ENCODE data around the gene TMEM178B. TPM values are rescaled to one million over a fixed set of nuclear protein-coding genes. Genes with fewer than 3 reads are reported as not detected.

The TMEM178B gene
- total RNA-seq, 4 donors from 2014 or later, result 0.15 to 1.2 (median 0.58) TPM

GRCh38 chr7:141072548-141073172 lies 1.2 kb upstream of the TMEM178B start:
- TF ChIP-seq POLR2A (IDR thresholded peaks at IDR 0.05), result no peak
- no peak for TF ChIP-seq CTCF (IDR thresholded peaks at IDR 0.05)
- H3K4me3 ChIP-seq (ENCODE audit: low read depth, poor library complexity, severe bottlenecking), result peak overlapping the region; percentile 29
- intact Hi-C loops (cut with DNase I; ENCODE audit: low total_unique reads), result no loop called here
- 0 to 1% methylated on average over 15 to 60 of the region's 61 CpGs for WGBS, 2 donors
- no peak for DNase-seq (ENCODE audit: low spot score in 2 of 2)

DNA sequence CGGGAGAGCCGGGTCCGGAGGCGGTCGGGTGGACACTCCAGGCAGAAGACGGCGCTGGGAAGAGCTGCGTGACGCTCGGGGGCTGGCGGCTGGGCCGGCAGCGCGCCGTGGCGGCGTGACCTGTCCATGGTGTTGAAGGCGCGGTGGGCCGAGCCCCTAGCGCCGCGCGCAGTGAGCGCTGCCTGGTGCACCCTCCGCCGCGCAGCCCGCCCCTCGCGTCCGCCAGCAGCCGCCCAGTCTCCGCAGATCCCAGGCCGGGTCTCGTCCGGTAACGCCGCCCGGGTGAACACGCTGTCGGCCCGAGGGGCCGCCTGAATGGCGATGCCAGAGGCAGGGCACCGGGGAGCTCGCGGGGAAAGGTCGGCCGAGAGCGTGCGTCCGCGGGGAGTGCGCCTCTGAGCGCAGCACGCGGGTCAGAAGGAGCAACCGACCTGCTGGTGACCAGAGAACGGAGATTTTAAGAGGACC lies 657 bp upstream of the TMEM178B start:
- intact Hi-C loops (cut with DNase I; ENCODE audit: low total_unique reads), result no loop called here
- H3K4me3 ChIP-seq (ENCODE audit: low read depth, poor library complexity, severe bottlenecking), result peak overlapping the region; percentile 29
- DNase-seq (ENCODE audit: low spot score in 2 of 2), result no peak
- TF ChIP-seq CTCF (IDR thresholded peaks at IDR 0.05) (no peak), POLR2A (IDR thresholded peaks at IDR 0.05) (no peak)
- 0 to 2% methylated on average over 9 to 27 of the region's 60 CpGs for WGBS, 2 donors

- DNase-seq (ENCODE audit: low spot score in 2 of 2), result no peak
- peak overlapping the region; percentile 21 for H3K4me3 ChIP-seq (ENCODE audit: low read depth, poor library complexity, severe bottlenecking)
- no peak for TF ChIP-seq CTCF (IDR thresholded peaks at IDR 0.05)
- TF ChIP-seq POLR2A (IDR thresholded peaks at IDR 0.05), result no peak
- 8 to 15% methylated on average over 11 to 21 of the region's 75 CpGs for WGBS, 2 donors
- intact Hi-C loops (cut with DNase I; ENCODE audit: low total_unique reads), result no loop called here
Measured at GRCh38 chr7:141074162-141074991, 513 bp downstream of the TMEM178B start.

- intact Hi-C loops (cut with DNase I; ENCODE audit: low total_unique reads), result no loop called here
- no peak for DNase-seq (ENCODE audit: low spot score in 2 of 2)
- TF ChIP-seq POLR2A (IDR thresholded peaks at IDR 0.05), result no peak
- no peak for TF ChIP-seq CTCF (IDR thresholded peaks at IDR 0.05)
- H3K4me3 ChIP-seq (ENCODE audit: low read depth, poor library complexity, severe bottlenecking), result no peak overlapping the region
- 36 to 39% methylated on average over 4 of the region's 4 CpGs for WGBS, 2 donors
Measured at GRCh38 chr7:141074997-141075396, 1.1 kb downstream of the TMEM178B start.

DNA sequence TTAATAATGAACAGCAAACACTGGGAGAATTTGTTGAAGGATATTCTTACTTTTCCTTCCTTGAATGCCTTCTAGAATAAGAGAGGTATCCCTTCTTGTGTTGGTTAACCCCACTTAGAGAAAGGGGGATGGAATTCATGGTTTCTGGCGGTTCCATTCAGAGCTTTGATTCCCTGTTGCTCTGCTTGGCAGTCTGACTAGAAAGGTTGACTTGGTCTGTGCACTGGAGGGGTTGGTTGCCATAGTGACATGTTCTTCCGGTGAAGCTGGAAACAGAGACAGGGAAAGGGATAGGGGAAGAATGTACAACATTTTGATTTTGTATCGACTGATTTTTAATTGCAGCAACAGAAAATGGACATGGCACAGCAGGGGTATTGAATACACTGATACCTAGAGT lies 2.5 kb downstream of the TMEM178B start:
- TF ChIP-seq CTCF (IDR thresholded peaks at IDR 0.05) (no peak), POLR2A (IDR thresholded peaks at IDR 0.05) (no peak)
- 42% methylated on average over 3 of the region's 3 CpGs for WGBS, 2 donors
- intact Hi-C loops (cut with DNase I; ENCODE audit: low total_unique reads), result no loop called here
- no peak for DNase-seq (ENCODE audit: low spot score in 2 of 2)
- H3K4me3 ChIP-seq (ENCODE audit: low read depth, poor library complexity, severe bottlenecking), result no peak overlapping the region

All from lower leg skin (tissue), 4 donors.